Dermis microvascular lymphatic vessel endothelial cell (primary cell): Measurements from ENCODE around the gene LRRC49. TPM values are rescaled to one million over a fixed set of nuclear protein-coding genes. Genes with fewer than 3 reads are reported as not detected.
"Not testable (repeated sequence)": the region's sequence is repeated elsewhere in the genome, so short reads cannot be mapped to it uniquely, and the experiment has no call there.

Experiments
- DNase-seq, 2 donors: peaks; one replicate each; pipeline versions ENCODE4 v3.0.0 to v3.0.0-alpha.2; 2010; ENCODE audit warnings: low read depth in 2 of 2
- total RNA-seq: library from RNA; depleted of rRNA; stranded (reverse); fragments of >200 nt; gene quantifications from 2 replicates; pipeline ENCODE4 v1.2.1, GENCODE V29; 2014

The LRRC49 gene
- 3.1 and 3.3 TPM in 2 replicates for total RNA-seq

GRCh38 chr15:70892002-70892911 lies at the start of gene LRRC49, which contains the start of gene THAP10:
LRRC49 (plus strand) TSS chr15:70892826; CDS start chr15:70892895, 69 bp downstream.
THAP10 (minus strand) TSS chr15:70892433; CDS start chr15:70892272, 161 bp downstream.
- DNase-seq: peak; percentile 98

GRCh38 chr15:70845602-70846360 lies 46.8 kb upstream of the LRRC49 start:
- DNase-seq: no peak

- no peak for DNase-seq
These were observed 40.7 kb upstream of the LRRC49 start for GRCh38 chr15:70851889-70852288.

- peak in 1 of 2 donors; percentile 19 for DNase-seq
These were observed 39.9 kb upstream of the LRRC49 start for GRCh38 chr15:70852501-70853317.

- peak in 1 of 2 donors; percentile 67 for DNase-seq
These were observed 39.2 kb upstream of the LRRC49 start for GRCh38 chr15:70853318-70853972.

GRCh38 chr15:70853973-70854665 lies 38.5 kb upstream of the LRRC49 start, which contains the start of gene LARP6:
LARP6 (minus strand) TSS chr15:70854157; CDS start chr15:70854088, 69 bp downstream.
- peak in 1 of 2 donors; percentile 75 for DNase-seq

GRCh38 chr15:70854666-70854976 lies 38.0 kb upstream of the LRRC49 start:
- peak in 1 of 2 donors; percentile 35 for DNase-seq

GRCh38 chr15:70855764-70856163 lies 36.9 kb upstream of the LRRC49 start:
- no peak for DNase-seq

GRCh38 chr15:70856177-70856883 lies 36.3 kb upstream of the LRRC49 start:
- no peak for DNase-seq

- DNase-seq: peak; percentile 60 to 98
These were observed 35.6 kb upstream of the LRRC49 start for GRCh38 chr15:70856884-70857561.

- DNase-seq: no peak
These were observed 34.9 kb upstream of the LRRC49 start for GRCh38 chr15:70857562-70858285.

GRCh38 chr15:70858614-70859321 lies 33.9 kb upstream of the LRRC49 start:
- not testable (repeated sequence) for DNase-seq

GRCh38 chr15:70859322-70859908 lies 33.2 kb upstream of the LRRC49 start:
- DNase-seq: no peak

GRCh38 chr15:70859998-70860397 lies 32.6 kb upstream of the LRRC49 start:
- DNase-seq: no peak

- DNase-seq: peak in 1 of 2 donors; percentile 55
These were observed 29.0 kb upstream of the LRRC49 start for GRCh38 chr15:70863450-70864218.

GRCh38 chr15:70866982-70867641 lies 25.5 kb upstream of the LRRC49 start:
- no peak for DNase-seq
